Nucleus accumbens (tissue), 56 donors: ENCODE data around the gene RGS7BP.

Source experiments
- DNase-seq, 56 donors: peaks; one replicate each; lab custom pipeline; 2025; lab: John Stamatoyannopoulos, UW

RGS7BP gene

GRCh38 chr5:64505769-64506566, at the start of gene RGS7BP:
TSS of gene RGS7BP (plus strand) at chr5:64506015. CDS start at chr5:64506625, 610 bp downstream.
- peak in 51 of 56 donors; percentile 9 to 87 (median 61) for DNase-seq

- no peak for DNase-seq
These were observed 48.0 kb upstream of the RGS7BP start for GRCh38 chr5:64457846-64458245.

- DNase-seq: no peak
These were observed 46.9 kb upstream of the RGS7BP start for GRCh38 chr5:64458948-64459347.

GRCh38 chr5:64462391-64462790, 43.4 kb upstream of the RGS7BP start:
- DNase-seq: no peak

GRCh38 chr5:64486163-64486562, 19.7 kb upstream of the RGS7BP start:
- no peak for DNase-seq

GRCh38 chr5:64487283-64487682, 18.5 kb upstream of the RGS7BP start:
- no peak for DNase-seq

- no peak for DNase-seq
These were observed 16.0 kb upstream of the RGS7BP start for GRCh38 chr5:64489857-64490256.

GRCh38 chr5:64497386-64497785, 8.4 kb upstream of the RGS7BP start:
- no peak for DNase-seq

- DNase-seq: peak in 3 of 56 donors; percentile 5 to 27 (median 17)
These were observed 3.6 kb upstream of the RGS7BP start for GRCh38 chr5:64502196-64502595.

- DNase-seq: peak in 25 of 56 donors; percentile 3 to 76 (median 37)
These were observed 900 bp downstream of the RGS7BP start for GRCh38 chr5:64506567-64507263.

- DNase-seq: no peak
These were observed 1.4 kb downstream of the RGS7BP start for GRCh38 chr5:64507264-64507605.

- DNase-seq: peak in 1 of 56 donors; percentile 25
These were observed 4.0 kb downstream of the RGS7BP start for GRCh38 chr5:64509828-64510227.

- DNase-seq: no peak
These were observed 7.7 kb downstream of the RGS7BP start for GRCh38 chr5:64513492-64513891.

- no peak for DNase-seq
These were observed 8.8 kb downstream of the RGS7BP start for GRCh38 chr5:64514612-64515011.

GRCh38 chr5:64516216-64516615, 10.4 kb downstream of the RGS7BP start:
- no peak for DNase-seq

- DNase-seq: no peak
These were observed 13.0 kb downstream of the RGS7BP start for GRCh38 chr5:64518793-64519192.

GRCh38 chr5:64519263-64519662, 13.4 kb downstream of the RGS7BP start:
- DNase-seq: no peak

GRCh38 chr5:64526734-64527439, 21.1 kb downstream of the RGS7BP start:
- DNase-seq: no peak

- no peak for DNase-seq
These were observed 24.3 kb downstream of the RGS7BP start for GRCh38 chr5:64530076-64530475.

GRCh38 chr5:64532212-64532611, 26.4 kb downstream of the RGS7BP start:
- DNase-seq: no peak

- no peak for DNase-seq
These were observed 26.8 kb downstream of the RGS7BP start for GRCh38 chr5:64532657-64533056.
